ENCODE measurements around the gene ARFGEF3. TPM values are rescaled to one million over a fixed set of nuclear protein-coding genes. Genes with fewer than 3 reads are reported as not detected.

The ARFGEF3 gene
- total RNA-seq, 2 donors from 2014 or later = 13.5 to 21.8 TPM

- Histone ChIP-seq H3K27me3 (no peaks in the 10 kb centered on the region), H3K27ac (peak overlapping the region in 2 of 4 donors; percentile 73), H3K36me3 (replicated peaks in 1 of 2; ENCODE audit: insufficient read depth in 1 of 2, low read depth in 2 of 2) (no peaks in the 10 kb centered on the region), H3K4me1 (peaks cover 84% of the 10 kb centered on the region), H3K4me3 (no peak overlapping the region), H3K9me3 (no peaks in the 10 kb centered on the region)
- intact Hi-C loops (cut with DNase I) = no loop called here
- DNase-seq = peak in 3 of 4 donors; percentile 39 to 59 (median 51)
- peak; percentile 75 for ATAC-seq
- TF ChIP-seq POLR2A (IDR thresholded peaks at IDR 0.05) (no peak), CTCF (IDR thresholded peaks at IDR 0.05) (no peak)
- WGBS, 2 donors = 21 to 27% methylated on average over 1 of the region's 1 CpG
These were observed 78.0 kb downstream of the ARFGEF3 start for GRCh38 chr6:138239774-138240173.

GRCh38 chr6:138240476-138241245, 78.9 kb downstream of the ARFGEF3 start:
- H3K4me3 ChIP-seq = no peak overlapping the region
- no peak for TF ChIP-seq POLR2A (IDR thresholded peaks at IDR 0.05)
- TF ChIP-seq CTCF (IDR thresholded peaks at IDR 0.05) = no peak
- H3K27ac ChIP-seq = peak overlapping the region; percentile 57 to 81 (median 73)
- no peaks in the 10 kb centered on the region for H3K9me3 ChIP-seq
- ATAC-seq = no peak
- H3K27me3 ChIP-seq = no peaks in the 10 kb centered on the region
- 65 to 71% methylated on average over 13 of the region's 13 CpGs for WGBS, 2 donors
- no peak for DNase-seq
- H3K4me1 ChIP-seq = peaks cover 77% of the 10 kb centered on the region
- H3K36me3 ChIP-seq (replicated peaks in 1 of 2; ENCODE audit: insufficient read depth in 1 of 2, low read depth in 2 of 2) = no peaks in the 10 kb centered on the region
- intact Hi-C loops (cut with DNase I) = no loop called here

DNA sequence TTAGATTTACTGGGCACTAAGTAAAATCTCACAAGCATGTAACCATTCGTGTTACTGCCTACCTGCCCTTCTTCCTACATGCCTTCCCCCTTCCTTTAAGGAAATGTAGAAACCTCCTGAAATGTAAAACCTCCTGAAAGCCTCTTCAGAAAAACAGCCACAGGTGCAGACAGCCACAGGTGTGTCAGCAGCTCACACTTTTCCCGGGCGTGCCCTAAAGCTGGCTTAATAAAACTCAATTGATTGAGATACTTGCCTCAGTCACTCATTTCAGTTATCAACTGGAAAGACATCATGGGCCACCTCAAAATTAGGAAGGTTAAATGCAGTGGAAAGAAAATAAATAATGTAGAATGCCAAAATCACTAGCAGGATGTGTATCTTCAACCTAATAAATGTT, 79.6 kb downstream of the ARFGEF3 start:
- peak overlapping the region; percentile 41 to 81 (median 73) for H3K27ac ChIP-seq
- no peaks in the 10 kb centered on the region for H3K9me3 ChIP-seq
- H3K36me3 ChIP-seq (replicated peaks in 1 of 2; ENCODE audit: insufficient read depth in 1 of 2, low read depth in 2 of 2) = no peaks in the 10 kb centered on the region
- DNase-seq (no peak), ATAC-seq (no peak)
- H3K4me3 ChIP-seq = no peak overlapping the region
- intact Hi-C loops (cut with DNase I) = no loop called here
- H3K4me1 ChIP-seq = peaks cover 74% of the 10 kb centered on the region
- 36 to 44% methylated on average over 3 of the region's 3 CpGs for WGBS, 2 donors
- no peaks in the 10 kb centered on the region for H3K27me3 ChIP-seq
- no peak for TF ChIP-seq CTCF (IDR thresholded peaks at IDR 0.05)
- TF ChIP-seq POLR2A (IDR thresholded peaks at IDR 0.05) = no peak

- H3K9me3 ChIP-seq = no peaks in the 10 kb centered on the region
- 56 to 69% methylated on average over 6 of the region's 6 CpGs for WGBS, 2 donors
- TF ChIP-seq POLR2A (IDR thresholded peaks at IDR 0.05) = no peak
- no peak for TF ChIP-seq CTCF (IDR thresholded peaks at IDR 0.05)
- ATAC-seq = no peak
- intact Hi-C loops (cut with DNase I) = no loop called here
- no peak overlapping the region for H3K4me3 ChIP-seq
- H3K4me1 ChIP-seq = peaks cover 69% of the 10 kb centered on the region
- H3K27ac ChIP-seq = peak overlapping the region; percentile 41 to 81 (median 73)
- H3K36me3 ChIP-seq (replicated peaks in 1 of 2; ENCODE audit: insufficient read depth in 1 of 2, low read depth in 2 of 2) = no peaks in the 10 kb centered on the region
- H3K27me3 ChIP-seq = no peaks in the 10 kb centered on the region
- no peak for DNase-seq
These were observed 80.2 kb downstream of the ARFGEF3 start for GRCh38 chr6:138241934-138242333.
